Esophagus squamous epithelium (tissue), 4 donors: ENCODE data around the gene ZNF14.

Experiments used
- CTCF ChIP-seq, 6 experiments: fragments of 450-650 bp in 4 of 6; fragments of 200-600 bp in 2 of 6; sonication (generic) in 2 of 6; IDR thresholded peaks; one replicate each; pipeline ENCODE4 v1.5.1; 2016 to 2019; ENCODE audit warnings: antibody characterized with exemption in 6 of 6, mild to moderate bottlenecking in 4 of 6, moderate library complexity in 4 of 6
- POLR2A ChIP-seq, 4 donors: fragments of 450-650 bp; IDR thresholded peaks; one replicate each; pipeline ENCODE4 v1.6.1; 2017; ENCODE audit warnings: antibody characterized with exemption in 4 of 4, mild to moderate bottlenecking in 4 of 4, moderate library complexity in 3 of 4

DNA sequence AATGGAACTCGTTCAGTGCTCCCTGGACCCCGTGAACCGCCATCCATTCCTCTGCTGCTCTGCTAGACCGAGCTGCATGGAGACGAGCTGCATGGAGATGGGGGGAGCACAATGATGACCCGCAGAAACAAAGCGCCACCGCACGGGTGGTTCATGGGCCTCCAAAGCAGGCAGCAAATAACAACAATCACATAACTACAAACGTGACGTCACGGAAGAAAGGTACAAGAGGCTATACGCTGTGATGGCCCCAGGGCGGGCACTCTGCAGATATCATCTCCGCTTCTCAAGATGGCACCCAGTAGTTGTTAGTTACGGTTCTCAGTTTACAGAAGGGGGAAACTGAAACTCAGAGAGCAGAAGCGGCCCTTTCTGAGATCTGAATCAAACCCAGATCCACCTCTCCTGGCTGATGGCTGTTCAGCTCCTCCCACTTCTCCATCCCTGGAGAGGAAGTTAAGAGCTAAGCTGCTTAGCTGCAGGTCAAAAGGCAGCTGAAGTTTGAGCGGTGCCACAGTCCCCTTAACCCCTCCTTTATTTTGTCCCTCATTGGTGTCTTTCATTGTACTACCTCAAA, 71.1 kb downstream of the ZNF14 start:
- TF ChIP-seq CTCF (IDR thresholded peaks at IDR 0.05) (no peak), POLR2A (IDR thresholded peaks at IDR 0.05) (no peak)
